Skeletal muscle tissue (tissue), 4 donors: ENCODE measurements around the gene CNIH4. TPM values are rescaled to one million over a fixed set of nuclear protein-coding genes. Genes with fewer than 3 reads are reported as not detected.

ENCODE experiments used
- H3K27ac ChIP-seq: one replicate; pipeline ENCODE4 v1.7.0; 2013; ENCODE audit warnings: mild to moderate bottlenecking, low read depth, low read length, inconsistent platforms
- H3K27me3 ChIP-seq, 3 donors: one replicate each; pipeline ENCODE4 v1.7.0; 2013; ENCODE audit warnings: low read length in 3 of 3; ENCODE audit not compliant: control insufficient read depth in 3 of 3, insufficient read depth in 3 of 3
- H3K36me3 ChIP-seq, 3 donors: one replicate each; pipeline ENCODE4 v1.7.0; 2013; ENCODE audit warnings: low read length in 3 of 3; ENCODE audit not compliant: control insufficient read depth in 3 of 3, insufficient read depth in 3 of 3
- H3K4me1 ChIP-seq, 3 donors: one replicate each; pipeline ENCODE4 v1.7.0; 2013; ENCODE audit warnings: low read length in 3 of 3, mild to moderate bottlenecking in 3 of 3; ENCODE audit not compliant: control insufficient read depth in 3 of 3, insufficient read depth in 3 of 3
- H3K4me3 ChIP-seq, 3 donors: one replicate each; pipeline ENCODE4 v1.7.0; 2013; ENCODE audit warnings: low read length in 3 of 3
- H3K9ac ChIP-seq, 3 donors: one replicate each; pipeline ENCODE4 v1.7.0; 2013; ENCODE audit warnings: low read length in 3 of 3, mild to moderate bottlenecking in 3 of 3, moderate library complexity in 2 of 3, low read depth in 1 of 3
- H3K9me3 ChIP-seq, 3 donors: one replicate each; pipeline ENCODE4 v1.7.0; 2013; ENCODE audit warnings: low read length in 3 of 3; ENCODE audit not compliant: control insufficient read depth in 3 of 3
- total RNA-seq: library from RNA; depleted of rRNA; stranded (reverse); fragments of >200 nt; gene quantifications from one replicate; pipeline ENCODE4 v1.2.3, GENCODE V29; 2014
- donor health status: Osteomylitis.

Gene CNIH4
- total RNA-seq, 1 donor from 2014 or later = 54.3 TPM

GRCh38 chr1:224373008-224373590 is 16.4 kb downstream of the CNIH4 start:
- Histone ChIP-seq H3K27ac (no peak overlapping the region), H3K27me3 (no peaks in the 10 kb centered on the region), H3K9me3 (no peaks in the 10 kb centered on the region), H3K36me3 (peaks cover 19 to 51% (median 32%) of the 10 kb centered on the region in 3 donors), H3K4me1 (peaks cover 10 to 23% (median 11%) of the 10 kb centered on the region in 3 donors), H3K4me3 (no peak overlapping the region), H3K9ac (no peak overlapping the region)

- Histone ChIP-seq H3K4me1 (peaks cover 11 to 29% (median 11%) of the 10 kb centered on the region in 3 donors), H3K9ac (no peak overlapping the region), H3K4me3 (no peak overlapping the region), H3K36me3 (peaks cover 15 to 40% (median 34%) of the 10 kb centered on the region in 3 donors), H3K27me3 (no peaks in the 10 kb centered on the region), H3K27ac (peak overlapping the region; percentile 31), H3K9me3 (no peaks in the 10 kb centered on the region)
Measured at GRCh38 chr1:224375059-224375458, 18.4 kb downstream of the CNIH4 start.

- Histone ChIP-seq H3K36me3 (peaks cover 5 to 25% (median 14%) of the 10 kb centered on the region in 3 donors), H3K9me3 (no peaks in the 10 kb centered on the region), H3K4me3 (peak overlapping the region in 1 of 3 donors; percentile 22), H3K4me1 (peaks cover 11 to 29% (median 11%) of the 10 kb centered on the region in 3 donors), H3K9ac (no peak overlapping the region), H3K27ac (peak overlapping the region; percentile 67), H3K27me3 (no peaks in the 10 kb centered on the region)
Measured at GRCh38 chr1:224377676-224378006, 21.0 kb downstream of the CNIH4 start.

- H3K4me1 ChIP-seq = peaks cover 11 to 29% (median 11%) of the 10 kb centered on the region in 3 donors
- H3K36me3 ChIP-seq = peaks cover 5 to 20% (median 12%) of the 10 kb centered on the region in 3 donors
- H3K27ac ChIP-seq = no peak overlapping the region
Measured at GRCh38 chr1:224378855-224379631, 22.4 kb downstream of the CNIH4 start.

GRCh38 chr1:224380003-224380402 is 23.3 kb downstream of the CNIH4 start:
- Histone ChIP-seq H3K9me3 (no peaks in the 10 kb centered on the region), H3K4me3 (no peak overlapping the region), H3K36me3 (peaks cover 2 to 19% (median 16%) of the 10 kb centered on the region in 3 donors), H3K9ac (no peak overlapping the region), H3K4me1 (peaks cover 11 to 27% (median 11%) of the 10 kb centered on the region in 3 donors), H3K27ac (no peak overlapping the region), H3K27me3 (no peaks in the 10 kb centered on the region)

More at GRCh38 chr1:224378855-224379631, 22.4 kb downstream of the CNIH4 start:
- Histone ChIP-seq H3K27me3 (no peaks in the 10 kb centered on the region), H3K4me3 (no peak overlapping the region), H3K9ac (no peak overlapping the region), H3K9me3 (no peaks in the 10 kb centered on the region)

DNA sequence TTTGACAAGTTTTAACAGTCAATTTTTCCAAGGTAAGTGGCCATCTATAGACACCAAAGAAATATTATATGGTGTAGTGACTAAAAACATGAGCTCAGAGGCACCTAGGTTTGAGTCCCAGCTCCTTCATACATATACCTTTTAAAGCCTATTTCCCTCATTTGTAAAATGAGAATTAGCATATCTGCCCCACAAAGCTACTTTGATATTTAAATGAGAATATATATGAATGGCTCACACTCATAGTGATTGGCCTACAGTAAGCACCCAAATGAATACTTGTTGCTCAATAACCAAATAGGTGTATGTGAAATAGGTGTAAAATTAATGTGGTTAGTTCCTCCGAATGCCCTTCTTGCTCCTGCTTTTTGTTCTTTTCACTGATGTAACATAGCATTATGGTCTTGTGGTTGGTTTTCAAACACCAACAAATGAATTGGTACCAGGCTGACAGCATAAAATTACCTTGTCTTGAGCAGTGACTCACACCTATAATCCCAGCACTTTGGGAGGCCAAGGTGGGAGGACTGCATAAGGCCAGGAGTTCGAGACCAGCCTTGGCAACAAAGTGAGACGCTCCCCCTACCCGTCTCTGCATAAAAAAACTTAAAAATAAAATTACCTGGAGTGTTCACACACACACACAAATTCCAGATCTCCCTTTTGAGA is 25.3 kb downstream of the CNIH4 start:
- Histone ChIP-seq H3K9me3 (no peaks in the 10 kb centered on the region), H3K36me3 (peaks cover 0 to 13% (median 2%) of the 10 kb centered on the region in 3 donors), H3K27ac (no peak overlapping the region), H3K4me1 (peaks cover 5 to 17% (median 7%) of the 10 kb centered on the region in 3 donors), H3K4me3 (no peak overlapping the region), H3K27me3 (no peaks in the 10 kb centered on the region), H3K9ac (no peak overlapping the region)

GRCh38 chr1:224383218-224383617 is 26.5 kb downstream of the CNIH4 start:
- Histone ChIP-seq H3K9me3 (no peaks in the 10 kb centered on the region), H3K9ac (no peak overlapping the region), H3K4me3 (no peak overlapping the region), H3K4me1 (peaks cover 0 to 5% (median 0%) of the 10 kb centered on the region in 3 donors), H3K27me3 (no peaks in the 10 kb centered on the region), H3K36me3 (peaks cover 0 to 16% (median 5%) of the 10 kb centered on the region in 3 donors), H3K27ac (no peak overlapping the region)

- H3K9me3 ChIP-seq = no peaks in the 10 kb centered on the region
- no peaks in the 10 kb centered on the region for H3K4me1 ChIP-seq
- no peak overlapping the region for H3K27ac ChIP-seq
- no peak overlapping the region for H3K4me3 ChIP-seq
- H3K9ac ChIP-seq = no peak overlapping the region
- no peaks in the 10 kb centered on the region for H3K27me3 ChIP-seq
- H3K36me3 ChIP-seq = peaks cover 13 to 31% (median 27%) of the 10 kb centered on the region in 3 donors
Measured at GRCh38 chr1:224387302-224387912, 30.7 kb downstream of the CNIH4 start.

- Histone ChIP-seq H3K36me3 (peaks cover 13 to 36% (median 32%) of the 10 kb centered on the region in 3 donors), H3K27ac (no peak overlapping the region), H3K4me1 (no peaks in the 10 kb centered on the region), H3K9ac (no peak overlapping the region), H3K4me3 (no peak overlapping the region), H3K9me3 (no peaks in the 10 kb centered on the region), H3K27me3 (no peaks in the 10 kb centered on the region)
Measured at GRCh38 chr1:224387943-224388342, 31.3 kb downstream of the CNIH4 start.
